IPS-11a (cell line): ENCODE results near the gene OR10A3.

ENCODE experiments used
- H3K4me3 ChIP-seq: one replicate; pipeline ENCODE4 v1.5.1; 2013; ENCODE audit warnings: low read depth, low read length, control low read depth

OR10A3 gene

GRCh38 chr11:7941608-7942007 lies at the start of gene OR10A3:
Gene OR10A3, minus strand, starts transcription at chr11:7941708. Its CDS starts 2,188 bp downstream, at chr11:7939520.
- no peak within 1 kb of the TSS for H3K4me3 ChIP-seq

- peak overlapping the region; percentile 98 for H3K4me3 ChIP-seq
Measured at GRCh38 chr11:7987560-7987883, 46.0 kb upstream of the OR10A3 start.

GRCh38 chr11:7986768-7987559 lies 45.5 kb upstream of the OR10A3 start, which contains the start of gene EIF3F:
Gene EIF3F, plus strand, starts transcription at chr11:7987337. Its CDS starts 16 bp downstream, at chr11:7987353.
- H3K4me3 ChIP-seq, result peak within 1 kb of the TSS; percentile 98

GRCh38 chr11:7983832-7984590 lies 42.5 kb upstream of the OR10A3 start:
- no peak overlapping the region for H3K4me3 ChIP-seq

- no peak overlapping the region for H3K4me3 ChIP-seq
Measured at GRCh38 chr11:7982582-7983119, 41.1 kb upstream of the OR10A3 start.

GRCh38 chr11:7981619-7982157 lies 40.2 kb upstream of the OR10A3 start:
- no peak overlapping the region for H3K4me3 ChIP-seq

- no peak overlapping the region for H3K4me3 ChIP-seq
Measured at GRCh38 chr11:7977232-7977917, 35.9 kb upstream of the OR10A3 start.

- no peak overlapping the region for H3K4me3 ChIP-seq
Measured at GRCh38 chr11:7974668-7975067, 33.2 kb upstream of the OR10A3 start.

- H3K4me3 ChIP-seq, result no peak overlapping the region
Measured at GRCh38 chr11:7973011-7973410, 31.5 kb upstream of the OR10A3 start.

GRCh38 chr11:7971846-7972245 lies 30.3 kb upstream of the OR10A3 start:
- no peak overlapping the region for H3K4me3 ChIP-seq

GRCh38 chr11:7969756-7970646 lies 28.5 kb upstream of the OR10A3 start:
- H3K4me3 ChIP-seq, result peak overlapping the region; percentile 10

GRCh38 chr11:7968686-7969085 lies 27.2 kb upstream of the OR10A3 start:
- no peak overlapping the region for H3K4me3 ChIP-seq

GRCh38 chr11:7967826-7968225 lies 26.3 kb upstream of the OR10A3 start:
- no peak overlapping the region for H3K4me3 ChIP-seq

- no peak overlapping the region for H3K4me3 ChIP-seq
Measured at GRCh38 chr11:7967097-7967496, 25.6 kb upstream of the OR10A3 start.

- no peak within 1 kb of the TSS for H3K4me3 ChIP-seq
Measured at GRCh38 chr11:7965386-7965785, 23.9 kb upstream of the OR10A3 start, which contains the start of gene NLRP10. Gene NLRP10, minus strand, starts transcription at chr11:7965447. Its CDS starts 1,952 bp downstream, at chr11:7963495.

GRCh38 chr11:7964873-7965272 lies 23.4 kb upstream of the OR10A3 start:
- H3K4me3 ChIP-seq, result no peak overlapping the region

- H3K4me3 ChIP-seq, result no peak overlapping the region
Measured at GRCh38 chr11:7964261-7964660, 22.8 kb upstream of the OR10A3 start.

- H3K4me3 ChIP-seq, result no peak overlapping the region
Measured at GRCh38 chr11:7955191-7955590, 13.7 kb upstream of the OR10A3 start.

GRCh38 chr11:7949934-7950333 lies 8.4 kb upstream of the OR10A3 start:
- H3K4me3 ChIP-seq, result no peak overlapping the region

- no peak overlapping the region for H3K4me3 ChIP-seq
Measured at GRCh38 chr11:7944123-7944522, 2.6 kb upstream of the OR10A3 start.
